ENCODE data around the gene TYMS. TPM values are rescaled to one million over a fixed set of nuclear protein-coding genes. Genes with fewer than 3 reads are reported as not detected.

TYMS gene
- total and polyA plus RNA-seq, 2 donors from 2014 or later = 6.0 to 10.2 TPM

- H3K4me1 ChIP-seq (ENCODE audit: control insufficient read depth in 2 of 3, insufficient read depth in 2 of 3, low read depth in 1 of 3, low read length in 3 of 3) = peaks cover 0 to 4% (median 0%) of the 10 kb centered on the region in 3 donors
- no peaks in the 10 kb centered on the region for H3K27me3 ChIP-seq (ENCODE audit: control insufficient read depth, insufficient read depth, low read length)
- H3K9ac ChIP-seq (ENCODE audit: low read length in 3 of 3) = no peak overlapping the region
- intact Hi-C loops (cut with DNase I) = no loop called here
- H3K27ac ChIP-seq (ENCODE audit: low read depth in 2 of 2, low read length in 2 of 2) = no peak overlapping the region
- no peak for DNase-seq
- TF ChIP-seq CTCF (IDR thresholded peaks at IDR 0.05; ENCODE audit: borderline replicate concordance, extremely low read depth, insufficient read depth) = no peak
- no peak overlapping the region for H3K4me3 ChIP-seq (ENCODE audit: low read length in 3 of 3)
- H3K36me3 ChIP-seq (ENCODE audit: control insufficient read depth in 2 of 3, insufficient read depth in 3 of 3, low read length in 3 of 3) = peaks cover 12 to 37% (median 14%) of the 10 kb centered on the region in 3 donors
- no peaks in the 10 kb centered on the region for H3K9me3 ChIP-seq (ENCODE audit: control insufficient read depth in 2 of 3, insufficient read depth in 1 of 3, low read length in 3 of 3)
- no peak for FAIRE-seq
Observed at GRCh38 chr18:670522-670921, 13.1 kb downstream of the TYMS start.

- Histone ChIP-seq H3K9me3 (ENCODE audit: control insufficient read depth in 2 of 3, insufficient read depth in 1 of 3, low read length in 3 of 3) (no peaks in the 10 kb centered on the region), H3K4me1 (ENCODE audit: control insufficient read depth in 2 of 3, insufficient read depth in 2 of 3, low read depth in 1 of 3, low read length in 3 of 3) (peaks cover 0 to 4% (median 0%) of the 10 kb centered on the region in 3 donors), H3K27me3 (ENCODE audit: control insufficient read depth, insufficient read depth, low read length) (no peaks in the 10 kb centered on the region), H3K4me3 (ENCODE audit: low read length in 3 of 3) (no peak overlapping the region), H3K27ac (ENCODE audit: low read depth in 2 of 2, low read length in 2 of 2) (no peak overlapping the region), H3K36me3 (ENCODE audit: control insufficient read depth in 2 of 3, insufficient read depth in 3 of 3, low read length in 3 of 3) (peaks cover 12 to 44% (median 12%) of the 10 kb centered on the region in 3 donors), H3K9ac (ENCODE audit: low read length in 3 of 3) (no peak overlapping the region)
- TF ChIP-seq CTCF (IDR thresholded peaks at IDR 0.05; ENCODE audit: borderline replicate concordance, extremely low read depth, insufficient read depth) = no peak
- FAIRE-seq (no peak), DNase-seq (no peak)
- intact Hi-C loops (cut with DNase I) = no loop called here
Observed at GRCh38 chr18:671405-671804, 14.0 kb downstream of the TYMS start.

GRCh38 chr18:673317-673716 lies 15.9 kb downstream of the TYMS start:
- Histone ChIP-seq H3K4me1 (ENCODE audit: control insufficient read depth in 2 of 3, insufficient read depth in 2 of 3, low read depth in 1 of 3, low read length in 3 of 3) (no peaks in the 10 kb centered on the region), H3K4me3 (ENCODE audit: low read length in 3 of 3) (no peak overlapping the region), H3K9me3 (ENCODE audit: control insufficient read depth in 2 of 3, insufficient read depth in 1 of 3, low read length in 3 of 3) (no peaks in the 10 kb centered on the region), H3K9ac (ENCODE audit: low read length in 3 of 3) (no peak overlapping the region), H3K36me3 (ENCODE audit: control insufficient read depth in 2 of 3, insufficient read depth in 3 of 3, low read length in 3 of 3) (peaks cover 11 to 57% (median 22%) of the 10 kb centered on the region in 3 donors), H3K27me3 (ENCODE audit: control insufficient read depth, insufficient read depth, low read length) (no peaks in the 10 kb centered on the region), H3K27ac (ENCODE audit: low read depth in 2 of 2, low read length in 2 of 2) (no peak overlapping the region)
- intact Hi-C loops (cut with DNase I) = no loop called here
- TF ChIP-seq CTCF (IDR thresholded peaks at IDR 0.05; ENCODE audit: borderline replicate concordance, extremely low read depth, insufficient read depth) = no peak
- FAIRE-seq = no peak
- no peak for DNase-seq

GRCh38 chr18:673769-674168 lies 16.3 kb downstream of the TYMS start:
- Histone ChIP-seq H3K27me3 (ENCODE audit: control insufficient read depth, insufficient read depth, low read length) (no peaks in the 10 kb centered on the region), H3K36me3 (ENCODE audit: control insufficient read depth in 2 of 3, insufficient read depth in 3 of 3, low read length in 3 of 3) (peaks cover 11 to 61% (median 22%) of the 10 kb centered on the region in 3 donors), H3K27ac (ENCODE audit: low read depth in 2 of 2, low read length in 2 of 2) (no peak overlapping the region), H3K4me1 (ENCODE audit: control insufficient read depth in 2 of 3, insufficient read depth in 2 of 3, low read depth in 1 of 3, low read length in 3 of 3) (no peaks in the 10 kb centered on the region), H3K4me3 (ENCODE audit: low read length in 3 of 3) (no peak overlapping the region), H3K9ac (ENCODE audit: low read length in 3 of 3) (no peak overlapping the region), H3K9me3 (ENCODE audit: control insufficient read depth in 2 of 3, insufficient read depth in 1 of 3, low read length in 3 of 3) (no peaks in the 10 kb centered on the region)
- TF ChIP-seq CTCF (IDR thresholded peaks at IDR 0.05; ENCODE audit: borderline replicate concordance, extremely low read depth, insufficient read depth) = no peak
- DNase-seq (no peak), FAIRE-seq (no peak)
- intact Hi-C loops (cut with DNase I) = no loop called here

Data from kidney (tissue), 14 donors.